HG02943 (cell line): ENCODE measurements around the gene SPTB.

Experiments
- ATAC-seq: cut with Tn5 transposase; IDR thresholded peaks from one replicate; pipeline ENCODE4 v1.9.1; 2021; ENCODE audit warnings: mild to moderate bottlenecking, low read depth, moderate library complexity; ENCODE audit not compliant: unreplicated experiment

Gene SPTB

GRCh38 chr14:64702493-64703394 is 177.0 kb downstream of the SPTB start:
- ATAC-seq: no peak

GRCh38 chr14:64701660-64702059 is 178.0 kb downstream of the SPTB start:
- ATAC-seq: no peak

- ATAC-seq: no peak
Observed at GRCh38 chr14:64700894-64701293, 178.8 kb downstream of the SPTB start.

- ATAC-seq: no peak
Observed at GRCh38 chr14:64700290-64700689, 179.4 kb downstream of the SPTB start.

- ATAC-seq: no peak
Observed at GRCh38 chr14:64698903-64699302, 180.8 kb downstream of the SPTB start.

GRCh38 chr14:64696355-64696857 is 183.3 kb downstream of the SPTB start:
- no peak for ATAC-seq
